Colon (tissue), 2 donors: ENCODE results near the gene PACSIN1.

ENCODE experiments used
- FAIRE-seq: peaks from 2 replicates; lab custom pipeline; 2012; peaks lifted over from hg19 to GRCh38; lab: Jason Lieb, UNC
- donor health status: control.
- donor health status: control.

Gene PACSIN1

DNA sequence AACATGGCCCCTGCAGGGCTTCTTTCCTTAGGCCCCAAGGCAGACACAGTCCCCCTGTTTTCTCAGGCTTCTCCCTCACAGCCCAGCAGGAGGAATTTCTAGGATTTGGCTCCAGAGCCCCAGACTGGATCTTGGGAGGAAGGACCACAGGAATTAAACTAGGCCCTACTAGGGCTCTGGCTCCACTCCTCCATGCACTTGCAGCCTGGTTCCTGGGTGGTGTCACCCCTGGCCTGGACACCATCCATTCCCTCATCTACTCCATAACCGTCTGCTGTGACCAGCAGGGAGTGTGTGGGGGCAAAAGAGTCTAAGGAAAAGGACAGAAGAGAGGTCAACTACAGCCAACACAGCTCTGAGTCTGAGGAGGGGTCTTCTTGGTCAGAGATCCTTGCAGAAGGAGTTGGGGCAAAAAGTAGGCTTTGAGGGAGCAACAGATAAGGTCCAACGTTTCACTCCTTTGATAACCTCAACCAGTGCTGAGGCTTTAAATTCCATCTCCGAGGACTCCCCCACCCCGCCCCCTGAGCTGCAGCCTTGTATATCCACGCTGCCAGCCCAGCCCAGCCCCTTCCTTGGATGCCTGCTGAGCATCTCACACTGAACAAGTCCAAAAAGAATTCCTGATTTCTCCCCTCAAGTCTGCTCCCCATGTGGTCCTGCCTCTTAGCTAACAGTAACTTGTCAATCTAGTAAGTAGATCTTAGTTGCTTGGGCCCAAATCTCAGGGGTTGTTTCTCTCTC, 118.2 kb downstream of the PACSIN1 start:
- FAIRE-seq = no peak

GRCh38 chr6:34584694-34585093, 118.8 kb downstream of the PACSIN1 start:
- no peak for FAIRE-seq
